ENCODE data around the gene EXOC6B. TPM values are rescaled to one million over a fixed set of nuclear protein-coding genes. Genes with fewer than 3 reads are reported as not detected.

Gene EXOC6B
- total RNA-seq, 1 donor from 2014 or later: 139 TPM

GRCh38 chr2:72723769-72724370 lies 102.0 kb downstream of the EXOC6B start:
- peaks cover 35% of the 10 kb centered on the region for H3K4me1 ChIP-seq
- no peak for TF ChIP-seq CTCF (IDR thresholded peaks at IDR 0.05; ENCODE audit: borderline replicate concordance)
- no peak for DNase-seq
- no peak overlapping the region for H3K27ac ChIP-seq (replicated peaks)
- H3K9me3 ChIP-seq (replicated peaks): no peaks in the 10 kb centered on the region
- intact Hi-C loops (cut with micrococcal nuclease): no loop called here
- no peaks in the 10 kb centered on the region for H3K36me3 ChIP-seq
- H3K4me3 ChIP-seq: no peak overlapping the region
- no peaks in the 10 kb centered on the region for H3K27me3 ChIP-seq (ENCODE audit: low read depth)

GRCh38 chr2:72722492-72723070 lies 103.3 kb downstream of the EXOC6B start:
- TF ChIP-seq CTCF (IDR thresholded peaks at IDR 0.05; ENCODE audit: borderline replicate concordance): no peak
- intact Hi-C loops (cut with micrococcal nuclease): no loop called here
- Histone ChIP-seq H3K27me3 (ENCODE audit: low read depth) (no peaks in the 10 kb centered on the region), H3K9me3 (replicated peaks) (no peaks in the 10 kb centered on the region), H3K27ac (replicated peaks) (no peak overlapping the region), H3K4me3 (no peak overlapping the region), H3K36me3 (peaks cover 6% of the 10 kb centered on the region), H3K4me1 (peaks cover 24% of the 10 kb centered on the region)
- DNase-seq: no peak

GRCh38 chr2:72719416-72719815 lies 106.4 kb downstream of the EXOC6B start:
- Histone ChIP-seq H3K9me3 (replicated peaks) (no peaks in the 10 kb centered on the region), H3K27me3 (ENCODE audit: low read depth) (no peaks in the 10 kb centered on the region), H3K36me3 (peaks cover 7% of the 10 kb centered on the region), H3K4me3 (no peak overlapping the region), H3K27ac (replicated peaks) (no peak overlapping the region), H3K4me1 (peaks cover 29% of the 10 kb centered on the region)
- DNase-seq: no peak
- no peak for TF ChIP-seq CTCF (IDR thresholded peaks at IDR 0.05; ENCODE audit: borderline replicate concordance)
- intact Hi-C loops (cut with micrococcal nuclease): no loop called here

GRCh38 chr2:72718876-72719275 lies 107.0 kb downstream of the EXOC6B start:
- H3K9me3 ChIP-seq (replicated peaks): no peaks in the 10 kb centered on the region
- intact Hi-C loops (cut with micrococcal nuclease): no loop called here
- H3K4me1 ChIP-seq: peaks cover 28% of the 10 kb centered on the region
- peaks cover 7% of the 10 kb centered on the region for H3K36me3 ChIP-seq
- DNase-seq: no peak
- H3K27me3 ChIP-seq (ENCODE audit: low read depth): no peaks in the 10 kb centered on the region
- H3K4me3 ChIP-seq: no peak overlapping the region
- H3K27ac ChIP-seq (replicated peaks): no peak overlapping the region
- no peak for TF ChIP-seq CTCF (IDR thresholded peaks at IDR 0.05; ENCODE audit: borderline replicate concordance)

- peaks cover 20% of the 10 kb centered on the region for H3K36me3 ChIP-seq
- no peak for TF ChIP-seq CTCF (IDR thresholded peaks at IDR 0.05; ENCODE audit: borderline replicate concordance)
These were observed 109.2 kb downstream of the EXOC6B start for GRCh38 chr2:72716601-72717000.

More at GRCh38 chr2:72716601-72717000, 109.2 kb downstream of the EXOC6B start:
- no peak overlapping the region for H3K27ac ChIP-seq (replicated peaks)
- DNase-seq: no peak
- H3K27me3 ChIP-seq (ENCODE audit: low read depth): no peaks in the 10 kb centered on the region
- no peak overlapping the region for H3K4me3 ChIP-seq
- H3K4me1 ChIP-seq: peaks cover 27% of the 10 kb centered on the region
- H3K9me3 ChIP-seq (replicated peaks): no peaks in the 10 kb centered on the region
- intact Hi-C loops (cut with micrococcal nuclease): no loop called here

Data from left ventricle myocardium inferior (tissue), 1 donor.